SK-N-SH treated with all-trans-retinoic acid at 6 μM for 48 hours (cell line): ENCODE data around the gene CYP39A1.

Experiments used
- ATAC-seq: fragments of 200-7000 bp; cut with Tn5 transposase; 3 replicates; pipeline ENCODE4 v1.9.1; 2020; ENCODE audit warnings: mild to moderate bottlenecking, moderate library complexity
- ARNTL ChIP-seq: fragments of 450-650 bp; formaldehyde crosslinking; IDR thresholded peaks from 2 replicates; pipeline ENCODE4 v1.5.0; 2020; ENCODE audit warnings: low read depth, mild to moderate bottlenecking, moderate library complexity, borderline replicate concordance
- BACH2 ChIP-seq: fragments of 250-450 bp; sonication (Bioruptor Pico); IDR thresholded peaks from 2 replicates; pipeline ENCODE4 v1.9.0; 2021; ENCODE audit warnings: mild to moderate bottlenecking, borderline replicate concordance
- CREB5 ChIP-seq: fragments of 250-450 bp; sonication (Bioruptor Pico); IDR thresholded peaks from 2 replicates; pipeline ENCODE4 v1.5.1; 2020; ENCODE audit warnings: low read depth, mild to moderate bottlenecking, moderate library complexity
- CSDC2 ChIP-seq: fragments of 250-450 bp; sonication (Bioruptor Pico); IDR thresholded peaks from 2 replicates; pipeline ENCODE4 v1.5.0; 2020; ENCODE audit warnings: mild to moderate bottlenecking, moderate library complexity
- CSRNP3 ChIP-seq: fragments of 250-450 bp; sonication (Bioruptor Pico); IDR thresholded peaks from 2 replicates; pipeline ENCODE4 v1.5.1; 2021; ENCODE audit warnings: mild to moderate bottlenecking, moderate library complexity
- ESRRG ChIP-seq: fragments of 250-450 bp; sonication (Bioruptor Pico); IDR thresholded peaks from 2 replicates; pipeline ENCODE4 v1.6.1; 2021; ENCODE audit warnings: mild to moderate bottlenecking
- GLIS3 ChIP-seq: fragments of 250-450 bp; sonication (Bioruptor Pico); IDR thresholded peaks from 2 replicates; pipeline ENCODE4 v1.5.0; 2020; ENCODE audit warnings: mild to moderate bottlenecking, moderate library complexity
- ISL1 ChIP-seq: fragments of 250-450 bp; sonication (Bioruptor Pico); IDR thresholded peaks from 2 replicates; pipeline ENCODE4 v2.1.2; 2022; ENCODE audit warnings: mild to moderate bottlenecking, moderate library complexity
- OSR1 ChIP-seq: fragments of 250-450 bp; sonication (Bioruptor Pico); IDR thresholded peaks from 2 replicates; pipeline ENCODE4 v1.8.0; 2022; ENCODE audit warnings: moderate library complexity, mild to moderate bottlenecking, inconsistent platforms
- PPARA ChIP-seq: fragments of 250-450 bp; sonication (Bioruptor Pico); IDR thresholded peaks from 2 replicates; pipeline ENCODE4 v1.5.0; 2020; ENCODE audit warnings: mild to moderate bottlenecking, borderline replicate concordance
- RARB ChIP-seq: fragments of 250-450 bp; sonication (Bioruptor Pico); IDR thresholded peaks from 2 replicates; pipeline ENCODE4 v1.8.0; 2021; ENCODE audit warnings: mild to moderate bottlenecking, moderate library complexity
- SNAI2 ChIP-seq: fragments of 250-450 bp; sonication (Bioruptor Pico); IDR thresholded peaks from 2 replicates; pipeline ENCODE4 v1.5.0; 2020; ENCODE audit warnings: mild to moderate bottlenecking, moderate library complexity
- TCF4 ChIP-seq: fragments of 250-450 bp; sonication (Bioruptor Pico); IDR thresholded peaks from 2 replicates; pipeline ENCODE4 v1.8.0; 2021; ENCODE audit warnings: mild to moderate bottlenecking, moderate library complexity, borderline replicate concordance
- TOX ChIP-seq: fragments of 250-450 bp; sonication (Bioruptor Pico); IDR thresholded peaks from 2 replicates; pipeline ENCODE4 v1.8.0; 2021; ENCODE audit warnings: mild to moderate bottlenecking, moderate library complexity, borderline replicate concordance
- ZC3H10 ChIP-seq: fragments of 250-450 bp; sonication (Bioruptor Pico); IDR thresholded peaks from 2 replicates; pipeline ENCODE4 v1.5.1; 2021; ENCODE audit warnings: mild to moderate bottlenecking, moderate library complexity
- ZFP3 ChIP-seq: fragments of 250-450 bp; sonication (Bioruptor Pico); IDR thresholded peaks from 2 replicates; pipeline ENCODE4 v1.5.0; 2020; ENCODE audit warnings: mild to moderate bottlenecking, moderate library complexity
- ZFP30 ChIP-seq: fragments of 450-650 bp; formaldehyde crosslinking; IDR thresholded peaks from 2 replicates; pipeline ENCODE4 v1.5.0; 2022; ENCODE audit warnings: mild to moderate bottlenecking, moderate library complexity
- ZNF70 ChIP-seq: fragments of 450-650 bp; formaldehyde crosslinking; IDR thresholded peaks from 2 replicates; pipeline ENCODE4 v1.5.0; 2020; ENCODE audit warnings: mild to moderate bottlenecking, moderate library complexity
- ZNF8 ChIP-seq: fragments of 450-650 bp; formaldehyde crosslinking; IDR thresholded peaks from 2 replicates; pipeline ENCODE4 v1.5.0; 2020; ENCODE audit warnings: mild to moderate bottlenecking, moderate library complexity
- TF ChIP-seq, protein P1 (sequence below): fragments of 250-450 bp; sonication (Bioruptor Pico); IDR thresholded peaks from 2 replicates; pipeline ENCODE4 v1.8.0; 2021; ENCODE audit warnings: low read depth, mild to moderate bottlenecking, moderate library complexity, borderline replicate concordance
- TF ChIP-seq, protein P2 (sequence below): fragments of 250-450 bp; sonication (Bioruptor Pico); IDR thresholded peaks from 2 replicates; pipeline ENCODE4 v1.5.0; 2020; ENCODE audit warnings: mild to moderate bottlenecking, moderate library complexity

The CYP39A1 gene

GRCh38 chr6:46612645-46613044 lies 40.0 kb downstream of the CYP39A1 start (continued):
- TF ChIP-seq ZC3H10 (CRISPR knock-in tag): no peak
- TF ChIP-seq CSDC2 (CRISPR knock-in tag): no peak
- TF ChIP-seq, protein P1, sequence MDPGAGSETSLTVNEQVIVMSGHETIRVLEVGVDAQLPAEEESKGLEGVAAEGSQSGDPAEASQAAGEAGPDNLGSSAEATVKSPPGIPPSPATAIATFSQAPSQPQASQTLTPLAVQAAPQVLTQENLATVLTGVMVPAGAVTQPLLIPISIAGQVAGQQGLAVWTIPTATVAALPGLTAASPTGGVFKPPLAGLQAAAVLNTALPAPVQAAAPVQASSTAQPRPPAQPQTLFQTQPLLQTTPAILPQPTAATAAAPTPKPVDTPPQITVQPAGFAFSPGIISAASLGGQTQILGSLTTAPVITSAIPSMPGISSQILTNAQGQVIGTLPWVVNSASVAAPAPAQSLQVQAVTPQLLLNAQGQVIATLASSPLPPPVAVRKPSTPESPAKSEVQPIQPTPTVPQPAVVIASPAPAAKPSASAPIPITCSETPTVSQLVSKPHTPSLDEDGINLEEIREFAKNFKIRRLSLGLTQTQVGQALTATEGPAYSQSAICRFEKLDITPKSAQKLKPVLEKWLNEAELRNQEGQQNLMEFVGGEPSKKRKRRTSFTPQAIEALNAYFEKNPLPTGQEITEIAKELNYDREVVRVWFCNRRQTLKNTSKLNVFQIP (CRISPR knock-in tag): no peak
- no peak for TF ChIP-seq BACH2
- no peak for TF ChIP-seq ZFP3 (CRISPR knock-in tag)
- no peak for TF ChIP-seq ZNF8

DNA sequence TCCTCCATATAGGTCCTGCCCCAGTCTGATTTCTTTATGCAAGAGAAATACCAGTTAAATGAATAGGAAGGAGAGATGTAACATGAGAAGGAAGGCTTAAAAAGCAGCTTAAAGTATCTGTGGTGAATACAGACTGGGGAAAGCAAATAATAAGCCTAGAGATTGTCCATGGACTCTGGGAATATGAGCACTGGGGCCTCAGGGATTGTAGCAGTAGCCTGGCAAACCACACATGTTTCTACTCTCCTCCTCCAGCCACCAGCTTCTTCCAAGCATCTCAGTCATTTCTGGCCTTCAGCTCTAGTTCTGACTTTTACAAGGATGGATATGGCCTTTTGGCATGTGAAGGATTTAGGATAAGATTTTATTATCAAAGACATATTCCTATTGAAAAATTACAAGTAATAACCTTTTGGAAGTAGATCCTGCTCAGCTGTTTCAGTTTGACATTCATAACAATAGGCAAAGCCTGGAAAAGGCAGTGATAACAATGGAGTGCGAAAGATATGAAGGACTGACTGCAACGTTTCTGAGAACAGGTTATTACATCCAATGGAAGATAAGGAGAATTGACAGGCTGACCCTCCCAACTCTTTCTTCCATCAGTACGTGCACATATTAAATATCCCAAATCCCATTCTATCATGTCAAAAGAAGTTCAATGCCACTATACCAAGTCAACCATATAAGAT lies 41.6 kb downstream of the CYP39A1 start:
- ATAC-seq: no peak
- no peak for TF ChIP-seq ESRRG (CRISPR knock-in tag)
- TF ChIP-seq ARNTL: no peak
- TF ChIP-seq ZNF70 (CRISPR knock-in tag): no peak
- no peak for TF ChIP-seq TCF4 (CRISPR knock-in tag)
- TF ChIP-seq, protein P1 (CRISPR knock-in tag): no peak
- TF ChIP-seq BACH2: no peak
- TF ChIP-seq ZFP30 (CRISPR knock-in tag): no peak
- TF ChIP-seq GLIS3 (CRISPR knock-in tag): no peak
- no peak for TF ChIP-seq CSRNP3 (CRISPR knock-in tag)
- TF ChIP-seq, all 23 proteins: peak for 0

DNA sequence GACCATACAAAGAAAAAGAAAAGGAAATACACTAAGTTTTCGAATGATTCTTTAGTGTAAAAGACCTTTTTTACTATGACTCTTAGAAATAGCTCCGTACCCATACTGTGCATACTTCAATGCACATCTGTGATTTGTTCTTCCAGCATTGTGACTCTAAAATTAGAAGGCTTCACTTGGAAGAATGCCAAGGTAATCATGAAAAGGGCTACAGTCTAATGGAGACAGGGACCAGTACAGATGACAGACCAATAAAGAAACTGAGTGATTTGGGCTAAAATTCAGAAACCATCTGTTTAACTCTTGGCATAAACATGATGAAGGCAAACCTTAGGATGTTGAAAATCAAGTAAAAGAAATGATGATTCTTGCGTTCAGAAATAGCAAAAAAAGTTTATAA lies 46.3 kb downstream of the CYP39A1 start:
- no peak for TF ChIP-seq ZC3H10 (CRISPR knock-in tag)
- TF ChIP-seq TCF4 (CRISPR knock-in tag): no peak
- no peak for TF ChIP-seq ESRRG (CRISPR knock-in tag)
- TF ChIP-seq ARNTL: no peak
- no peak for TF ChIP-seq RARB (CRISPR knock-in tag)
- no peak for TF ChIP-seq GLIS3 (CRISPR knock-in tag)
- no peak for TF ChIP-seq CREB5 (CRISPR knock-in tag)
- no peak for TF ChIP-seq ZFP3 (CRISPR knock-in tag)
- TF ChIP-seq BACH2: no peak
- no peak for TF ChIP-seq SNAI2 (CRISPR knock-in tag)
- no peak for TF ChIP-seq OSR1 (CRISPR knock-in tag)
- no peak for TF ChIP-seq ISL1 (CRISPR knock-in tag)
- TF ChIP-seq, protein P1 (CRISPR knock-in tag): no peak
- no peak for TF ChIP-seq CSDC2 (CRISPR knock-in tag)
- TF ChIP-seq, protein P2, sequence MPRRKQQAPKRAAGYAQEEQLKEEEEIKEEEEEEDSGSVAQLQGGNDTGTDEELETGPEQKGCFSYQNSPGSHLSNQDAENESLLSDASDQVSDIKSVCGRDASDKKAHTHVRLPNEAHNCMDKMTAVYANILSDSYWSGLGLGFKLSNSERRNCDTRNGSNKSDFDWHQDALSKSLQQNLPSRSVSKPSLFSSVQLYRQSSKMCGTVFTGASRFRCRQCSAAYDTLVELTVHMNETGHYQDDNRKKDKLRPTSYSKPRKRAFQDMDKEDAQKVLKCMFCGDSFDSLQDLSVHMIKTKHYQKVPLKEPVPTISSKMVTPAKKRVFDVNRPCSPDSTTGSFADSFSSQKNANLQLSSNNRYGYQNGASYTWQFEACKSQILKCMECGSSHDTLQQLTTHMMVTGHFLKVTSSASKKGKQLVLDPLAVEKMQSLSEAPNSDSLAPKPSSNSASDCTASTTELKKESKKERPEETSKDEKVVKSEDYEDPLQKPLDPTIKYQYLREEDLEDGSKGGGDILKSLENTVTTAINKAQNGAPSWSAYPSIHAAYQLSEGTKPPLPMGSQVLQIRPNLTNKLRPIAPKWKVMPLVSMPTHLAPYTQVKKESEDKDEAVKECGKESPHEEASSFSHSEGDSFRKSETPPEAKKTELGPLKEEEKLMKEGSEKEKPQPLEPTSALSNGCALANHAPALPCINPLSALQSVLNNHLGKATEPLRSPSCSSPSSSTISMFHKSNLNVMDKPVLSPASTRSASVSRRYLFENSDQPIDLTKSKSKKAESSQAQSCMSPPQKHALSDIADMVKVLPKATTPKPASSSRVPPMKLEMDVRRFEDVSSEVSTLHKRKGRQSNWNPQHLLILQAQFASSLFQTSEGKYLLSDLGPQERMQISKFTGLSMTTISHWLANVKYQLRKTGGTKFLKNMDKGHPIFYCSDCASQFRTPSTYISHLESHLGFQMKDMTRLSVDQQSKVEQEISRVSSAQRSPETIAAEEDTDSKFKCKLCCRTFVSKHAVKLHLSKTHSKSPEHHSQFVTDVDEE (CRISPR knock-in tag): no peak
- TF ChIP-seq TOX (CRISPR knock-in tag): no peak
- no peak for TF ChIP-seq PPARA
- TF ChIP-seq, all 23 proteins: peak for 0
- ATAC-seq: no peak
